CD4-positive, alpha-beta T cell treated with Interleukin-21 for 1 hour (primary cell): ENCODE results near the gene SLC2A6.
A peak's percentile ranks its signal among the peaks of the same experiment; 100 is the strongest.
"Not testable (repeated sequence)": the region's sequence is repeated elsewhere in the genome, so short reads cannot be mapped to it uniquely, and the experiment has no call there.

ENCODE experiments used
- DNase-seq: peaks from one replicate; pipeline ENCODE4 v3.0.0-alpha.2; 2020

The SLC2A6 gene

GRCh38 chr9:133459476-133460404 is 19.2 kb downstream of the SLC2A6 start, which contains the start of gene CACFD1:
Gene CACFD1, plus strand, starts transcription at chr9:133459978. Its CDS starts 89 bp downstream, at chr9:133460067.
- peak; percentile 92 for DNase-seq

- DNase-seq: no peak
Measured at GRCh38 chr9:133458643-133459312, 20.1 kb downstream of the SLC2A6 start.

GRCh38 chr9:133457748-133458147 is 21.2 kb downstream of the SLC2A6 start:
- DNase-seq: no peak

GRCh38 chr9:133457233-133457632 is 21.7 kb downstream of the SLC2A6 start:
- no peak for DNase-seq

GRCh38 chr9:133456409-133456808 is 22.5 kb downstream of the SLC2A6 start:
- no peak for DNase-seq

- no peak for DNase-seq
Measured at GRCh38 chr9:133455936-133456335, 23.0 kb downstream of the SLC2A6 start.

GRCh38 chr9:133454943-133455673 is 23.8 kb downstream of the SLC2A6 start:
- DNase-seq: no peak

GRCh38 chr9:133454325-133454724 is 24.6 kb downstream of the SLC2A6 start:
- DNase-seq: no peak

GRCh38 chr9:133453651-133454050 is 25.2 kb downstream of the SLC2A6 start:
- DNase-seq: no peak

GRCh38 chr9:133452562-133452961 is 26.3 kb downstream of the SLC2A6 start:
- DNase-seq: no peak

- DNase-seq: not testable (repeated sequence)
Measured at GRCh38 chr9:133451865-133452264, 27.0 kb downstream of the SLC2A6 start.

GRCh38 chr9:133449760-133450159 is 29.1 kb downstream of the SLC2A6 start:
- no peak for DNase-seq

- DNase-seq: no peak
Measured at GRCh38 chr9:133448487-133448972, 30.4 kb downstream of the SLC2A6 start.

GRCh38 chr9:133445293-133445969 is 33.5 kb downstream of the SLC2A6 start:
- no peak for DNase-seq

- no peak for DNase-seq
Measured at GRCh38 chr9:133443982-133444381, 34.9 kb downstream of the SLC2A6 start.

- no peak for DNase-seq
Measured at GRCh38 chr9:133443248-133443647, 35.7 kb downstream of the SLC2A6 start.

GRCh38 chr9:133441571-133441970 is 37.3 kb downstream of the SLC2A6 start:
- DNase-seq: no peak

- no peak for DNase-seq
Measured at GRCh38 chr9:133440874-133441273, 38.0 kb downstream of the SLC2A6 start.

- no peak for DNase-seq
Measured at GRCh38 chr9:133439337-133439736, 39.6 kb downstream of the SLC2A6 start.

- DNase-seq: no peak
Measured at GRCh38 chr9:133437753-133438531, 41.0 kb downstream of the SLC2A6 start.

- no peak for DNase-seq
Measured at GRCh38 chr9:133436681-133437080, 42.2 kb downstream of the SLC2A6 start.
